Astrocyte (in vitro differentiated cells and primary cell): Measurements from ENCODE around the gene RD3L.

Source experiments
- EZH2 ChIP-seq: IDR thresholded peaks from 2 replicates; pipeline ENCODE4 v1.6.1; 2012; ENCODE audit warnings: mild to moderate bottlenecking, low read length, inconsistent platforms; ENCODE audit not compliant: insufficient read depth
- TF ChIP-seq, protein P1 (sequence below): IDR thresholded peaks from 2 replicates; pipeline ENCODE4 v1.5.1; 2011; ENCODE audit warnings: low read depth, mild to moderate bottlenecking, inconsistent platforms, low read length, moderate library complexity; ENCODE audit not compliant: insufficient read depth

DNA sequence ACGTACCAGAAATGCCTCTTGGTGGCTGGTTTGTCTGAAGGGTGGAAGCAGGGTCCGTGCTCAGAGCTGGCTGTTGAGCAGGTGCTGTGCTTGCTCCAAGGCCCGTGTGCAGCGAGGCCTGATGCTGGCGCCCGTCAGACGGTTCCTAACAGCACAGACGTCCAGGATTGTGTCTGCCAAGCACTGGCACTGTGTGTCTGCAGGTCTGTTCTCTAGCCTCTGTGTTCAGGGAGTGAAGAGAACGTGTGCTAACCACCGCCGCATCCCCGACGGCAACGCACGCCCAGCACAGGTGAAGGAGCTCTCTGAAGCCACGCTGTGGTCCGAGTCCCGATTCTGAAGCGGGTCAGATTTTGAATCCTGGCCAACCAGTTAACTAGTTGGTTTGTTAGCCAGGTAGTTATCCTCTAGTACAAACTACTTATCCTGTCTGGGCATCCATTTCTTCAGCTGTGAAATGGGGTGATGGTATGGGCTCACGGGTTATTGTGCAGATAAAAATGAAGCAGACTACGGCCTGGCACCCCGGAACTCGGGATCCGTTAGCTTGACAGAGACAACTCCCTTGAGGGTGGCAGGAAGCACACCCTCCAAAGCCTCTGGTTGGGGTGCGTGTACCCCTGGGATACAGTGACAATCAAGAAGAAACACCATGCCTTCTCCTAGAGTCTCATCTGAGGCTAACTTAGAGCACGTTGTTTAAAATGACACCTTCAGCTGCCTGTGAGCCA lies 32.6 kb downstream of the RD3L start:
- TF ChIP-seq, protein P1, sequence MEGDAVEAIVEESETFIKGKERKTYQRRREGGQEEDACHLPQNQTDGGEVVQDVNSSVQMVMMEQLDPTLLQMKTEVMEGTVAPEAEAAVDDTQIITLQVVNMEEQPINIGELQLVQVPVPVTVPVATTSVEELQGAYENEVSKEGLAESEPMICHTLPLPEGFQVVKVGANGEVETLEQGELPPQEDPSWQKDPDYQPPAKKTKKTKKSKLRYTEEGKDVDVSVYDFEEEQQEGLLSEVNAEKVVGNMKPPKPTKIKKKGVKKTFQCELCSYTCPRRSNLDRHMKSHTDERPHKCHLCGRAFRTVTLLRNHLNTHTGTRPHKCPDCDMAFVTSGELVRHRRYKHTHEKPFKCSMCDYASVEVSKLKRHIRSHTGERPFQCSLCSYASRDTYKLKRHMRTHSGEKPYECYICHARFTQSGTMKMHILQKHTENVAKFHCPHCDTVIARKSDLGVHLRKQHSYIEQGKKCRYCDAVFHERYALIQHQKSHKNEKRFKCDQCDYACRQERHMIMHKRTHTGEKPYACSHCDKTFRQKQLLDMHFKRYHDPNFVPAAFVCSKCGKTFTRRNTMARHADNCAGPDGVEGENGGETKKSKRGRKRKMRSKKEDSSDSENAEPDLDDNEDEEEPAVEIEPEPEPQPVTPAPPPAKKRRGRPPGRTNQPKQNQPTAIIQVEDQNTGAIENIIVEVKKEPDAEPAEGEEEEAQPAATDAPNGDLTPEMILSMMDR: no peak
- no peak for TF ChIP-seq EZH2
